ENCODE measurements around the gene YWHAQ. TPM values are rescaled to one million over a fixed set of nuclear protein-coding genes. Genes with fewer than 3 reads are reported as not detected.

The YWHAQ gene
- total RNA-seq, 1 donor from 2014 or later = 284 TPM

DNA sequence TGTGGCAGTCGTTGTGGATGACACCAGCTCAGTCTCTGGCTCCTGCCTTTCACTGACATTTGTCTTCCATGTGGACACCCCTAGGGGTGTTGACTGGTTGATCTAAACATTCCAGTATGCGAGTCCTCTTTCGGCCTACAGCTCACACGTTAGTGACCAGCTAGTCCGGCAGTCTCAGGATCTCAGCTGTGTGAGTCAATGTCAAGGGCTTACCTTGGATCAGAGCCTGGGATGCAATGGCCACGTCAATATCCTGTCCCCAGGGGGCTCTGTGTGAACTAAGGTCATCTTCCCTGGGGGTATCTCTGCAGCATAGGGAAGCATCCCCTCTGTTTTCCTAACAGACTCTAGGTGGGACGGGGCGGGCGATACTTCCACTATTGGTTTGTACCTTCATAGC lies 35.1 kb upstream of the YWHAQ start:
- TF ChIP-seq, protein P1, sequence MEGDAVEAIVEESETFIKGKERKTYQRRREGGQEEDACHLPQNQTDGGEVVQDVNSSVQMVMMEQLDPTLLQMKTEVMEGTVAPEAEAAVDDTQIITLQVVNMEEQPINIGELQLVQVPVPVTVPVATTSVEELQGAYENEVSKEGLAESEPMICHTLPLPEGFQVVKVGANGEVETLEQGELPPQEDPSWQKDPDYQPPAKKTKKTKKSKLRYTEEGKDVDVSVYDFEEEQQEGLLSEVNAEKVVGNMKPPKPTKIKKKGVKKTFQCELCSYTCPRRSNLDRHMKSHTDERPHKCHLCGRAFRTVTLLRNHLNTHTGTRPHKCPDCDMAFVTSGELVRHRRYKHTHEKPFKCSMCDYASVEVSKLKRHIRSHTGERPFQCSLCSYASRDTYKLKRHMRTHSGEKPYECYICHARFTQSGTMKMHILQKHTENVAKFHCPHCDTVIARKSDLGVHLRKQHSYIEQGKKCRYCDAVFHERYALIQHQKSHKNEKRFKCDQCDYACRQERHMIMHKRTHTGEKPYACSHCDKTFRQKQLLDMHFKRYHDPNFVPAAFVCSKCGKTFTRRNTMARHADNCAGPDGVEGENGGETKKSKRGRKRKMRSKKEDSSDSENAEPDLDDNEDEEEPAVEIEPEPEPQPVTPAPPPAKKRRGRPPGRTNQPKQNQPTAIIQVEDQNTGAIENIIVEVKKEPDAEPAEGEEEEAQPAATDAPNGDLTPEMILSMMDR (IDR thresholded peaks at IDR 0.05; ENCODE audit: insufficient read depth, low read length, poor library complexity, severe bottlenecking) = no peak
- DNase-seq (ENCODE audit: low read depth) = no peak
- H3K27me3 ChIP-seq (ENCODE audit: control insufficient read depth, insufficient read depth, low read length) = no peaks in the 10 kb centered on the region
- no peaks in the 10 kb centered on the region for H3K36me3 ChIP-seq (ENCODE audit: control insufficient read depth, insufficient read depth, low read length)
- no peak overlapping the region for H3K4me3 ChIP-seq (ENCODE audit: low read depth, low read length)

DNA sequence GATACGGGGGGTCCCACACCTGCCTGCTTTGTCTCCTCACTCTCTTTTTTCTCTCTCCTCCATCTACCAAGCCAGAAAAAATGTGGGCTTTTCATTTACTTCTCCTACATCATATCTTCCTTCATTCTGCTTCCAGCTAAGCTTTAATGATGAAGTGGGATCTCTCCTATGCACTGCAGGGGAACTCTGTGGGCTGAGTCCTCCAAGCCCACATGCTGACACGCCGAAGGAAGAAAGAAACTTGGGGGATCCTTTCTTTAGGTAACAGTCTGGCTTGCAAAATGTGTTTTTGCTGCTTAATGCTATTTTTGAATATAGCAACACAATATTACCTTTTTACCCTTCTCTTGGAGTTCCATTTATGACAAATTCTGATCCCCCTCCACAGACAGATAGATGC lies 33.6 kb upstream of the YWHAQ start:
- H3K27me3 ChIP-seq (ENCODE audit: control insufficient read depth, insufficient read depth, low read length) = no peaks in the 10 kb centered on the region
- TF ChIP-seq, protein P1 (IDR thresholded peaks at IDR 0.05; ENCODE audit: insufficient read depth, low read length, poor library complexity, severe bottlenecking) = no peak
- no peak for DNase-seq (ENCODE audit: low read depth)
- H3K36me3 ChIP-seq (ENCODE audit: control insufficient read depth, insufficient read depth, low read length) = no peaks in the 10 kb centered on the region
- H3K4me3 ChIP-seq (ENCODE audit: low read depth, low read length) = no peak overlapping the region

DNA sequence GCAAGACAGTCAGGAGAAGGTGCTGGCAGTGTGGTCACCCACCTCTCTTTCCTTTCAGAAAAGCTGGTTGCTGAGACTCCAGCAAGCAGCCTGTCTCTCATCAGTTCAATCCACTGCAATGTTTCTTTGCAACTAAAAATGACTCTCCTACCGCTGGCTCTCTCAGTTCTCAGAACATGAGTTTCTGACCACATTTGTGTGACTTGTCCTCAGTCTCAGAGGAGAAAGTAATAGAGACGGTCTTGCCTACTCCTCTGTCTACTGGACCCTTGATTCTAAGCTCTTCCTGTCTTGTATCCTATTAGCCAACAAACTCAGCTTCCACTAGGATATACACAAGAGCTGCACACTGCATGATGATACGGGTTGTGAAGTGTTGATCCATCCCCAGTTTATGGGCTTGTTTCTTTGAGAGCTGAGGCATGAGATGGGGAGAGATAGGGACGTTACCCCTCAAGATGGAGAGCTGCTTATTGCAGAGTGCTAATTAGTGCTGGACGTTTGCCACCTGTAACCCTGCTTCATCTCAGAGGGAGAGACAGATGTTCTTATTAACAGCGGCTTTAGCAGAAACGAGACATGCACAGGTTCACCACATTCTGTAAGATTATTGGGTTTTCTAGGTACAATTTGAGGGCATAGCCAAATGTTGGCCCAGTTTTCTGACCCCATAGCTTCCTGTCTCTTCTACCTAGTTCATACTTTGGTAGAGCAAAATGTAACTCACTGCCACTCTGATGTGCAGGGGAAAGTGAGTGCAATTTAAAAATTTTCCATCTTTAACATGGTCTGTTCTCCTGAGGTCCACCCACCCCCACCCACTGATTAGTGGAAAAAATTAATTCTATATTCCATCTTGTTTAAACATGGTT lies 32.4 kb upstream of the YWHAQ start:
- H3K27me3 ChIP-seq (ENCODE audit: control insufficient read depth, insufficient read depth, low read length) = no peaks in the 10 kb centered on the region
- TF ChIP-seq, protein P1 (IDR thresholded peaks at IDR 0.05; ENCODE audit: insufficient read depth, low read length, poor library complexity, severe bottlenecking) = no peak
- no peak overlapping the region for H3K4me3 ChIP-seq (ENCODE audit: low read depth, low read length)
- no peak for DNase-seq (ENCODE audit: low read depth)
- H3K36me3 ChIP-seq (ENCODE audit: control insufficient read depth, insufficient read depth, low read length) = no peaks in the 10 kb centered on the region

DNA sequence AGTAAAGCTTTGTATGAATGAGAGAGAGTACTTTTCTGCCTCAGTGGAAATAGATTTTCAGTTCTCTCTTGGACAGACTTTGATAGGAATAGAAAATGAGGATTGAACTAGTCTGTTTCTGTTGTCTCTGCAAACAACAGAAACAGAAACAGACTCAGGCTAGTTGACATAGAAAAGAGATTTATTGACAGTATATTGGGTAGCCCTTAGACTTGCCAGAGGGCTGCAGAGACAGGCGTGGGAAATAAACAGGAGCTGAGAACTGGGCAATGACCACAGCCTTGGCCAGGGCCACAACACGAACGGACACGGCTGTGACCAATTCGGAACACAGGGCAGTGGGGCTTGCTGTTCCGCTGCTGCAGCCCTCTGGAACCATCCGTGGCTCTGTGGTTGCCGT lies 30.5 kb upstream of the YWHAQ start:
- DNase-seq (ENCODE audit: low read depth) = no peak
- no peaks in the 10 kb centered on the region for H3K36me3 ChIP-seq (ENCODE audit: control insufficient read depth, insufficient read depth, low read length)
- TF ChIP-seq, protein P1 (IDR thresholded peaks at IDR 0.05; ENCODE audit: insufficient read depth, low read length, poor library complexity, severe bottlenecking) = no peak

DNA sequence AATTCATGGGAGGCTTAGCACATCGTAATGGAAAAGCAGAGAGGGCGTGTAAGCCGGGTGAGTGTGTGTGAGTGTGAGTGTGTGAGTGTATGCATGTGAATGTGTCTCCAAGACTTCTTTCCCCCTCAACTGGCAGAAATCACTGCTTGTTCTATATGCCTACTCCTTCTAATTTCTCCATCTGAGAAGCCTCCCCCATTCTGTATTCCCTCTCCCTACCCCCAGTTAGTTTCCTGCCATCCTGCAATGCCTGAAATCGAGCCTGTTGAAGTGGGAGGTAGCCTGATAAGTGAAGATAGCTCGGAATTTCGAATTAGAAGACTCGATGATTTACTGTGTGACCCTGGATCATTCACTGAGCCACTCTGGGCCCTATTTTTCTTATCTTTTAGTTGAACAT lies 30.0 kb upstream of the YWHAQ start:
- Histone ChIP-seq H3K27me3 (ENCODE audit: control insufficient read depth, insufficient read depth, low read length) (no peaks in the 10 kb centered on the region), H3K4me3 (ENCODE audit: low read depth, low read length) (no peak overlapping the region), H3K36me3 (ENCODE audit: control insufficient read depth, insufficient read depth, low read length) (no peaks in the 10 kb centered on the region)
- DNase-seq (ENCODE audit: low read depth) = no peak
- TF ChIP-seq, protein P1 (IDR thresholded peaks at IDR 0.05; ENCODE audit: insufficient read depth, low read length, poor library complexity, severe bottlenecking) = no peak

More for the DNA sequence above, 30.5 kb upstream of the YWHAQ start:
- no peak overlapping the region for H3K4me3 ChIP-seq (ENCODE audit: low read depth, low read length)
- H3K27me3 ChIP-seq (ENCODE audit: control insufficient read depth, insufficient read depth, low read length) = no peaks in the 10 kb centered on the region

DNA sequence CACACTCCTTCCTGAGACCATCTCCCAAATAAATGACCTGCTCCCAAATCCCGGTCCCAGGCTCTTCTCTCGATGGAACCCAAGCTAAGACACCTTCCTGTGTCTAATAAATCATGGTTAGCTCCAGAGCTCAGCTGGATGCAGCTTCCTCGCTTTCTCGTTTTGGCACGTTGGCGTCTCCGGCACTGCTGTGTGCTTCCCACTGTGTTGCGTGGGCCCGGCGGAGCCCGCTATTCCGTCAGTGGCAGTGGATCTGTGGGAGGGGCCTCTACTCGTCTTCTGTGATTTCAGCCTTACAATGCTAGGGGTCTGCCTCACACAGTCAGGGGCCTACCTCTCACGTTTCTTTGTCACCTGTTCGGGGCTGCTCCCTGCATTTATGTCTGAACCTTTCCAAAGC lies 29.4 kb upstream of the YWHAQ start:
- no peaks in the 10 kb centered on the region for H3K27me3 ChIP-seq (ENCODE audit: control insufficient read depth, insufficient read depth, low read length)
- TF ChIP-seq, protein P1 (IDR thresholded peaks at IDR 0.05; ENCODE audit: insufficient read depth, low read length, poor library complexity, severe bottlenecking) = no peak
- no peak overlapping the region for H3K4me3 ChIP-seq (ENCODE audit: low read depth, low read length)
- no peak for DNase-seq (ENCODE audit: low read depth)
- no peaks in the 10 kb centered on the region for H3K36me3 ChIP-seq (ENCODE audit: control insufficient read depth, insufficient read depth, low read length)

All from kidney epithelial cell (primary cell).